Naive thymus-derived CD8-positive, alpha-beta T cell (primary cell): Measurements from ENCODE around the gene MALT1. TPM values are rescaled to one million over a fixed set of nuclear protein-coding genes. Genes with fewer than 3 reads are reported as not detected.
"Not testable (repeated sequence)": the region's sequence is repeated elsewhere in the genome, so short reads cannot be mapped to it uniquely, and the experiment has no call there.

Experiments
- ATAC-seq, 2 donors: fragments of 150-1000 bp; cut with Tn5 transposase in 1 of 2; sonication (Bioruptor Pico), chemical (Tn5 transposase) in 1 of 2; 1 replicate in 1 of 2; 2 replicates in 1 of 2; pipeline ENCODE4 v1.10.0; 2021; ENCODE audit warnings: mild to moderate bottlenecking in 2 of 2, moderate library complexity in 2 of 2
- POLR2A ChIA-PET: fragments of 350-600 bp; sonication (Branson Sonifier 250); formaldehyde crosslinking; loops from one replicate; lab custom pipeline; 2021; ENCODE audit warnings: antibody characterized with exemption; lab: Charles Lee
- DNase-seq, 10 donors: peaks; one replicate each; pipeline versions ENCODE4 v3.0.0 to v3.0.0-alpha.2; 2020 to 2022
- H3K27ac Mint-ChIP-seq, 10 donors: one replicate each; pipeline ENCODE4 v1.8.0; 2020 to 2022; ENCODE audit warnings: mild to moderate bottlenecking in 10 of 10, mixed read lengths in 10 of 10, moderate library complexity in 4 of 10, inconsistent platforms in 1 of 10
- H3K27me3 Mint-ChIP-seq, 5 donors: one replicate each; pipeline ENCODE4 v1.8.0; 2021 to 2022; ENCODE audit warnings: mixed read lengths in 5 of 5
- H3K36me3 Mint-ChIP-seq, 3 donors: one replicate each; pipeline ENCODE4 v1.8.0; 2020 to 2022; ENCODE audit warnings: mixed read lengths in 3 of 3, mild to moderate bottlenecking in 2 of 3, inconsistent platforms in 1 of 3
- H3K4me1 Mint-ChIP-seq, 4 donors: one replicate each; pipeline ENCODE4 v1.8.0; 2021 to 2022; ENCODE audit warnings: mixed read lengths in 4 of 4
- H3K4me3 Mint-ChIP-seq, 10 donors: one replicate each; pipeline ENCODE4 v1.8.0; 2020 to 2022; ENCODE audit warnings: mild to moderate bottlenecking in 10 of 10, mixed read lengths in 10 of 10, moderate library complexity in 6 of 10, inconsistent platforms in 1 of 10
- H3K9me3 Mint-ChIP-seq, 9 donors: one replicate each; pipeline ENCODE4 v1.8.0; 2020 to 2022; ENCODE audit warnings: mixed read lengths in 9 of 9, mild to moderate bottlenecking in 3 of 9, inconsistent platforms in 1 of 9, moderate library complexity in 1 of 9
- polyA plus RNA-seq, 3 donors: library from polyadenylated mRNA; unstranded; fragments of 300-500 nt; fragmentation: Illumina TruSeq; gene quantifications; one replicate each; pipeline ENCODE4 v1.2.3, GENCODE V29; 2021
- total RNA-seq, 8 experiments: library from RNA in 2 of 8; stranded (reverse) in 2 of 8; gene quantifications; one replicate each; pipeline ENCODE4 v1.2.3 and lab custom pipeline; 2021 to 2026

The MALT1 gene
- total and polyA plus RNA-seq, 5 experiments from 2014 or later = 24.7 to 78.6 (median 37.1) TPM

GRCh38 chr18:58748899-58749595 lies 77.8 kb downstream of the MALT1 start:
- POLR2A ChIA-PET = interaction anchor here (0.5 kb wide), 1 partner anchor 51 kb away, joined by 5 read pairs; no protein-coding TSS in a partner anchor

DNA sequence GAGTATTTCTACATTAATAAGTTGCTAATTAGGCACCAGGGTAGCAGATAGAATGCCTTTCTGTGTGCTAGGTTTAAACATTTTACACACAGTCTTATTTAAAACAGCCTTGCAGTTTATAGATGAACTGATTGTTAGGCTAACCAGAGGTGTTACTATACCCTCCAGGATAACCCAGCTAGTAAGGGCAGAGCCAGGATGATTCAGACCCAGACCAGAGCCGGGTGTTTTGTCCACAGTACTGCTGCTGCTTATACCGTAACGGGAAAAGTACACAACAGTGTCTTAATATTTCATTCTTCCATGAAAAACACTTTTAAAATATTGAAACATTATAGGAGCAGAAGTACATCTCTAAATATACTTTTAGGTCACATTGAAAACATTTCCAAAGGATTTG lies 82.7 kb downstream of the MALT1 start:
- Mint-ChIP-seq H3K27me3 (peaks cover 0 to 1% (median 0%) of the 10 kb centered on the region in 5 donors), H3K4me3 (no peak overlapping the region), H3K9me3 (peaks cover 0 to 12% (median 6%) of the 10 kb centered on the region in 9 donors), H3K4me1 (peaks cover 22 to 50% (median 39%) of the 10 kb centered on the region in 4 donors), H3K36me3 (peaks cover 0 to 18% (median 18%) of the 10 kb centered on the region in 3 donors), H3K27ac (peak overlapping the region in 9 of 10 donors; percentile 6 to 80 (median 46))
- DNase-seq = no peak
- ATAC-seq = no peak
- POLR2A ChIA-PET = no interaction called here

More at GRCh38 chr18:58748899-58749595, 77.8 kb downstream of the MALT1 start:
- Mint-ChIP-seq H3K4me3 (no peak overlapping the region), H3K9me3 (peaks cover 0 to 33% (median 19%) of the 10 kb centered on the region in 9 donors), H3K4me1 (peaks cover 0 to 8% (median 5%) of the 10 kb centered on the region in 4 donors), H3K27me3 (no peaks in the 10 kb centered on the region), H3K36me3 (peaks cover 23 to 66% (median 64%) of the 10 kb centered on the region in 3 donors), H3K27ac (no peak overlapping the region)
- DNase-seq (no peak), ATAC-seq (no peak)

- peaks cover 0 to 1% (median 0%) of the 10 kb centered on the region in 5 donors for H3K27me3 Mint-ChIP-seq
- H3K9me3 Mint-ChIP-seq = peaks cover 0 to 9% (median 2%) of the 10 kb centered on the region in 9 donors
- H3K4me1 Mint-ChIP-seq = peaks cover 23 to 50% (median 40%) of the 10 kb centered on the region in 4 donors
- H3K27ac Mint-ChIP-seq = peak overlapping the region in 9 of 10 donors; percentile 1 to 91 (median 57)
- DNase-seq (peak in 5 of 10 donors; percentile 12 to 32 (median 27)), ATAC-seq (peak; percentile 41 to 62)
- peaks cover 0 to 11% (median 11%) of the 10 kb centered on the region in 3 donors for H3K36me3 Mint-ChIP-seq
- H3K4me3 Mint-ChIP-seq = peak overlapping the region in 5 of 10 donors; percentile 18 to 74 (median 42)
- POLR2A ChIA-PET = interaction anchor here (1.1 to 1.8 kb wide), 2 partner anchors 9 to 83 kb away, joined by 3 to 11 read pairs; partner anchors contain the start of gene MALT1
Measured at GRCh38 chr18:58754544-58755068, 83.3 kb downstream of the MALT1 start.

GRCh38 chr18:58755304-58756010 lies 84.2 kb downstream of the MALT1 start:
- H3K9me3 Mint-ChIP-seq = peaks cover 0 to 1% (median 0%) of the 10 kb centered on the region in 9 donors
- peak overlapping the region in 6 of 10 donors; percentile 18 to 74 (median 55) for H3K4me3 Mint-ChIP-seq
- H3K36me3 Mint-ChIP-seq = peaks cover 0 to 3% (median 3%) of the 10 kb centered on the region in 3 donors
- ATAC-seq (peak; percentile 46 to 80), DNase-seq (peak in 3 of 10 donors; percentile 4 to 40 (median 20))
- H3K27me3 Mint-ChIP-seq = peaks cover 0 to 1% (median 0%) of the 10 kb centered on the region in 5 donors
- POLR2A ChIA-PET = interaction anchor here (1.1 to 1.8 kb wide), 2 partner anchors 8 to 84 kb away, joined by 3 to 11 read pairs; partner anchors contain the start of gene MALT1
- peak overlapping the region in 9 of 10 donors; percentile 22 to 91 (median 61) for H3K27ac Mint-ChIP-seq
- H3K4me1 Mint-ChIP-seq = peaks cover 23 to 50% (median 41%) of the 10 kb centered on the region in 4 donors

GRCh38 chr18:58756148-58756547 lies 84.9 kb downstream of the MALT1 start:
- ATAC-seq (no peak), DNase-seq (no peak)
- H3K4me3 Mint-ChIP-seq = no peak overlapping the region
- H3K4me1 Mint-ChIP-seq = peaks cover 23 to 54% (median 44%) of the 10 kb centered on the region in 4 donors
- peak overlapping the region in 4 of 10 donors; percentile 35 to 91 (median 57) for H3K27ac Mint-ChIP-seq
- POLR2A ChIA-PET = interaction anchor here (1.8 kb wide), 1 partner anchor 85 kb away, joined by 11 read pairs; the partner anchor contains the start of gene MALT1
- peaks cover 0 to 1% (median 0%) of the 10 kb centered on the region in 5 donors for H3K27me3 Mint-ChIP-seq
- H3K9me3 Mint-ChIP-seq = no peaks in the 10 kb centered on the region
- H3K36me3 Mint-ChIP-seq = no peaks in the 10 kb centered on the region

GRCh38 chr18:58756596-58757240 lies 85.5 kb downstream of the MALT1 start:
- peaks cover 0 to 1% (median 0%) of the 10 kb centered on the region in 5 donors for H3K27me3 Mint-ChIP-seq
- peak overlapping the region in 3 of 10 donors; percentile 12 to 76 (median 13) for H3K27ac Mint-ChIP-seq
- H3K4me3 Mint-ChIP-seq = peak overlapping the region in 1 of 10 donors; percentile 11
- POLR2A ChIA-PET = no interaction called here
- DNase-seq = no peak
- ATAC-seq = no peak
- no peaks in the 10 kb centered on the region for H3K36me3 Mint-ChIP-seq
- H3K4me1 Mint-ChIP-seq = peaks cover 27 to 59% (median 50%) of the 10 kb centered on the region in 4 donors
- H3K9me3 Mint-ChIP-seq = no peaks in the 10 kb centered on the region

DNA sequence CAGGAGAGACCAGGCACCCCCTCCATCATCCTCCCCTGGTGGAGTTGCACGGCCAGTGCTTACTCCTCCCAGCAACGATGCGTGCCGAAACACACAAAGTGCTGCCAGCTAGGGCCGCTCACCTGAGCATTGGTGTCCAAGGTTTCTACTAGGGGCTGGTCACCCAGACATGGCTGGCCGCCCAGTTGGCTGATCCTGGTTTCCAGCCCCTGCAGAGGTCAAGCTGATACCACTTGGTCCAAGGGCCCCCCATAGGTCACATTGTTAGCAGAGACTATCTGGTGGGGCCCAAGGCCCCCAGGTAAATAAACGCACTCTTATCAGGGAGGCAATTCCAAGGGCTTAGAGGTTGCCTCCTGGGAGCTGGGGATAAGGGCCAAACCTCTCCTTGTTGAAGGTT lies 86.1 kb downstream of the MALT1 start:
- H3K9me3 Mint-ChIP-seq, H3K27ac Mint-ChIP-seq, H3K36me3 Mint-ChIP-seq, DNase-seq, POLR2A ChIA-PET, ATAC-seq, H3K27me3 Mint-ChIP-seq, H3K4me3 Mint-ChIP-seq: not testable (repeated sequence)
- peaks cover 28 to 62% (median 54%) of the 10 kb centered on the region in 4 donors for H3K4me1 Mint-ChIP-seq

DNA sequence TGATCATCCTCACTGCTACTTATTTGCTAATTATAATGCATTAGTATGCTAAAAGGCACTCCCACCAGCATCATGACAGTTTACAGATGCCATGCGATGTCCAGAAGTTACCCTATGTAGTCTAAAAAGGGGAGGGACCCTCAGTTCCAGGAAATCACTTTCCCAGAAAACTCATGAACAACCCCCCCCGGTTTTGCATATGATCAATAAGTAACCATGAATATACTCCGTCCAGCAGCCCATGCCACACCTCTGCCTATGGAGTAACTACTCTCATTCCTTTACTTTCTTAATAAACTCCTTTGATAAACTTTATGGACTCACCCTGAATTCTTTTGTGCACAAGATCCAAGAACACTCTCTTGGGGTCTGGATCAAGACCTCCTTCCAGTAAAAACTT lies 86.8 kb downstream of the MALT1 start:
- Mint-ChIP-seq H3K27ac (peak overlapping the region in 3 of 10 donors; percentile 24 to 70 (median 25)), H3K4me1 (peaks cover 29 to 65% (median 57%) of the 10 kb centered on the region in 4 donors), H3K9me3 (no peaks in the 10 kb centered on the region)

GRCh38 chr18:58758606-58759005 lies 87.3 kb downstream of the MALT1 start:
- peak overlapping the region in 4 of 10 donors; percentile 24 to 70 (median 50) for H3K27ac Mint-ChIP-seq
- ATAC-seq = no peak
- POLR2A ChIA-PET = no interaction called here
- DNase-seq = no peak
- H3K4me1 Mint-ChIP-seq = peaks cover 29 to 68% (median 59%) of the 10 kb centered on the region in 4 donors
- no peaks in the 10 kb centered on the region for H3K9me3 Mint-ChIP-seq
- peak overlapping the region in 3 of 10 donors; percentile 15 to 49 (median 20) for H3K4me3 Mint-ChIP-seq
- no peaks in the 10 kb centered on the region for H3K36me3 Mint-ChIP-seq
- H3K27me3 Mint-ChIP-seq = peaks cover 0 to 10% (median 0%) of the 10 kb centered on the region in 5 donors

More for the DNA sequence above, 86.8 kb downstream of the MALT1 start:
- H3K4me3 Mint-ChIP-seq = peak overlapping the region in 2 of 10 donors; percentile 20 to 37
- no peak for DNase-seq
- peaks cover 0 to 5% (median 0%) of the 10 kb centered on the region in 5 donors for H3K27me3 Mint-ChIP-seq
- ATAC-seq = no peak
- no peaks in the 10 kb centered on the region for H3K36me3 Mint-ChIP-seq
- POLR2A ChIA-PET = no interaction called here

- Mint-ChIP-seq H3K27me3 (peaks cover 13 to 30% (median 15%) of the 10 kb centered on the region in 5 donors), H3K4me1 (peaks cover 16 to 41% (median 38%) of the 10 kb centered on the region in 4 donors), H3K4me3 (peak overlapping the region in 2 of 10 donors; percentile 10 to 15), H3K9me3 (no peaks in the 10 kb centered on the region), H3K36me3 (no peaks in the 10 kb centered on the region), H3K27ac (peak overlapping the region in 1 of 10 donors; percentile 49)
- POLR2A ChIA-PET = interaction anchor here (1.5 kb wide), 1 partner anchor 228 kb away, joined by 4 read pairs; no protein-coding TSS in a partner anchor
- DNase-seq (no peak), ATAC-seq (no peak)
Measured at GRCh38 chr18:58761241-58761969, 90.1 kb downstream of the MALT1 start.
